GM19193 (cell line): ENCODE results near the gene CRTAP.

Experiments used
- POLR2A ChIP-seq: IDR thresholded peaks from 4 replicates; pipeline ENCODE4 v1.6.1; 2011; ENCODE audit not compliant: insufficient read depth, insufficient read length; ENCODE audit errors: extremely low read depth

CRTAP gene

DNA sequence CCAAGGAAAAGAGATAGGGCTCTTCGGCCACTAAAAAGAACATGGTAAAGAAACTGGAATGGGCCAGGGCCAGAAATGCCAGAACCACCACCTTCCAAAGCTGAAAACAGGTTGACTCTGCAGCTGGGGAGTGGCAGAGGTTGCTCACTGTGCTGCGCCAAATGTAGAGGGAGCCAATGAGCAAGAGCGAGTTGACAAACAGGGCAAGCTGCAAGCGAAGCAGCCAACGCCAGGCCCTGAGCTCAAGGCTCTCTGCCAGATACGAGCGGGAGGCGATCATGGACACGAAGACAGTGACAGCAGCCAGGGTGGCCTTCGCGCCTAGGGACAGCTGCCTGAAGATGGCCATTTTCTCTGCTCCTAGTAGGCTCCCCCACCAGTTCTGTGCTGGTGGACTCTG, 20.0 kb upstream of the CRTAP start:
- TF ChIP-seq POLR2A: no peak

DNA sequence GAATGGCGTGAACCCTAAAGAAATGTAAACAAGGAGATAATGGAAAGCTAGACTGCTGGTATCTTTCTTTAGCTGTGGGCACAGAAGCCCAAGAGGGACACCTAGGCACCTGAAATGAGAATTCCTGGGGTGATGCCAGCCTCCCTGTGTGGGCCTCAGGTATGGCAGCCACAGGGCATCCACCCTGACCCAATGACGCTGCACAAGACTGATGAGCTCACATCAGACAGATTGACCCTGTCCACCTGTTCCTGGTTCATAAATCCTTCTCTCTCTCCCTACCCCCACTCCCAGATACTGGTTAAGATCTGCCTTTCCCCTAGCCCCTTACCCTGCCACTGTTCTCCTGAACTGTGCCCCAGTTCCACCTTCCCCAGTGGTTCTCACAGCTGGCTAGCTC, 18.4 kb upstream of the CRTAP start:
- TF ChIP-seq POLR2A: no peak

DNA sequence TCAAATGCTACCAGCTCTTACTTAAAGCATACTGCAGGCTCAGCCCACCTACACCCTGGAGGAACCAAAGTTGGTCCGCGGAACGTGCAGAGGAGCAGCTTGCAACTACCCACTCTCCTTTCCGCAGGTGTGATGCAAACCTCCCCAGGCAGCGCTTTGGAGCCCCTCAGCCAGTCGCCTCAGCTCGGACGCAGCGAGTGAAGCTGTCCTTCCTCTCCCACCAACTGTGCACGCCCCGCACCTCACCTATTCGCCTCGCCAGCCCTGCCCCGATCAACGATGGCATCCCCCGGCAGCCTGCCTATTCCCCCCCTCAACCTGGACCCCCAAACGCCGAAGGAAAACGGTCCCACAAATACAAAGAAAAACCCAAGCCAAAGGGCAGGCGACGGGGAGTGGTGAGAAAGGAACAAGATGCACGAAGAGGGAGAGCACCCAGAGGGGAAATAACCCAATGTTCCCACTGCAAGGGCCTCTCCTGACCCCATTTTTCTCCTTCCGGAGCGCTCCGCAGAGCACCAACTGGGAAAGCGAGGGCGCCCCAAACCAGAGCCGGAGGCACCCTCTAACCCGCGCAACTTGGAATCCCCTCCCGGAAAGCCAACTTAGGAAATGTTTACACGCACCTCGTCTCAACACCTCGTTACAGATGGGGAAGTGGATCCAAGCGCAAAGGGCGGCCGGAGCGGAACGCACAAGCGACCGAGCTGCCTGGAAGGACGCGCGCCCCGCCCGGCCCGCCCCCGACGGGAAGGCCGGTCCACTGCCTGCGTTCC, 17.5 kb upstream of the CRTAP start:
- no peak for TF ChIP-seq POLR2A

DNA sequence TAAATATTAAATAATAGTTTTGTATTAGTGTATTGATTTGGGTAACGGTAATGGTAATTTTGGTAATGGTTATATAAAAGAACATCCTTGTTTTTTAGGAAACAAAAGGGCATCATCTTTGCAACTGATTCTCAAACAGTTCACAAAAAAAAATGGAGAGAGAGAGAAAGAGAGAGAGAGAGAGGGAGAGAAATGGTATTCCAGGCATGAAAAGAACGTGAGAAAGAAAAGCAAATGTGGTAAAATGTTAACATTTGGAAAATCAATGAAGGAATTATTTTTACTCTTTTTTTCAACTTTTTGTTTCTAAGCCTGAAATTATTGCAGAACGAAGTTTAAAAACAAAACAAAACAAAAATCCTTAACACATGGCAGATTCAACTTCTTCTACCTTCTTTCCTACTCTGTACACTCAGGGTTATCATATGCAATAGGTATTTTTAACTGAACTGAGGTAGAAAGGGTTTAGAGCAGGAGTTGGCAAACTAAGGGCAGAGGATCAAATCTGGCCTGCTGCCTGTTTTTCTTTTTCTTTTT, 14.6 kb upstream of the CRTAP start:
- TF ChIP-seq POLR2A: no peak

DNA sequence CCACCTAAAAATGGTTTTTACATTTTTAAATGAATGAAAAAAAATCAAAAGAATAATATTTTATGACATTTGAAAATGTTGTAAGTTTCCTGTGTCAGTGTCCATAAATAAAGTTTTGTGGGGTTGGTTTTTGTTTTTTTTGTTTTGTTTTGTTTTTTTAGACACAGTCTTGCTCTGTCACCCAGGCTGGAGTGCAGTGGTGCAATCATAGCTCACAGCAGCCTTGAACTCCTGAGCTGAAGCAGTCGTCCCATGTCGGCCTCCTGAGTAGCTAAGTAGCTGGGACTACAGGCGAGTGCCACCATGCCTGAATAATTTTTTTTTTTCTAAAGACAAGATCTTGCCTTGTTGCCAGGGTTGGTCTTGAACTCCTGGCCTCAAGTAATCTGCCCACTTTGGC, 14.1 kb upstream of the CRTAP start:
- no peak for TF ChIP-seq POLR2A

DNA sequence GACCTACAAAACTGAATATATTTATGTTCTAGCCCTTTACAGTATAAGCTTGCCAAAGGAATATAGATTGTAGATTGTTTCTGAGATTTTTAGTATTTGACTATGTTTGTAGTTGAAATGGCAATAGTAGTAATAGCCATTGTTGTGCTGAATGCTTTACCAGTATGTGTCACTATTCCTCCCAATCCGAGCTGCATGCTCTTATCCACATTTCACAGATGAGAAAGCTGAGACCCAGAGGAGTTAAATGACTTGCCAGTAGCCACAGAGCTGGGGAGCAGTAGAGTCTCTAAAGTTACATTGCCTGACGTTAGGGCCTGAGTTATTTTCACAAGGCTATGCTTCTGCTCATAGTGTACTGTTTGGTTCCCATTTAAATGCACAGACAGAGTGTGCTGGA, 13.6 kb upstream of the CRTAP start:
- TF ChIP-seq POLR2A: no peak

DNA sequence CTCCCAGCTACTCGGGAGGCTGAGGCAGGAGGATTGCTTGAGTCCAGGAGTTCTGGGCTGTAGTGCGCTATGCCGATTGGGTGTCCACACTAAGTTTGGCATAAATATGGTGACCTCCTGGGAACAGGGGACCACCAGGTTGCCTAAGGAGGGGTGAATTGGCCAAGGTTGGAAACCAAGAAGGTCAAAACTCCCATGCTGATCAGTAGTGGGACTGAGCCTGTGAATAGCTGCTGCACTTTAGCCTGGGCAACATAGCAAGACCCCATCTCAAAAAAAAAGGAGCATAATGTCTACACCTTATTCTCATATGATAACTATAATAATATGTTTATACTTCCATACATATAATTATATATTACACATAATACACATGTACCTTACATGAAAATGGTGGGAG, 10.8 kb upstream of the CRTAP start:
- no peak for TF ChIP-seq POLR2A

DNA sequence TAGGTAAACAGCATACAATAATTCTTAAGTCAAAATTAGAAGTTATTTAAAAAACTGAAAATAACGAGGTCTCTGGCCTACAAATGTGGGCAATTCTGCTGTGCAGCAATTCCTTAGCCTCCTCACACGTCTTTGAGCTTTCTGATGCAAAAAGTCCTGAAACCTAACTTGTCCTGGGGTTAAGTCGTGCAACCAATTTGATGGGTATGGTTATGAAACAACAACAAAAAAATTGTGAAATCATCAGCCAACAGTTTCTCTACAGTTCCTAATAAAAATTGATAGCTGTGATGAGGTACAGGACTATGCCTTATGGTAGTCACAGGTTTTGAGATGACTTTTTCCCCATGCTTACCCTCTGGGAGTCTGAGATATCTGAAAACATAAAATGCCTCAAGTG, 10.3 kb upstream of the CRTAP start:
- TF ChIP-seq POLR2A: no peak

DNA sequence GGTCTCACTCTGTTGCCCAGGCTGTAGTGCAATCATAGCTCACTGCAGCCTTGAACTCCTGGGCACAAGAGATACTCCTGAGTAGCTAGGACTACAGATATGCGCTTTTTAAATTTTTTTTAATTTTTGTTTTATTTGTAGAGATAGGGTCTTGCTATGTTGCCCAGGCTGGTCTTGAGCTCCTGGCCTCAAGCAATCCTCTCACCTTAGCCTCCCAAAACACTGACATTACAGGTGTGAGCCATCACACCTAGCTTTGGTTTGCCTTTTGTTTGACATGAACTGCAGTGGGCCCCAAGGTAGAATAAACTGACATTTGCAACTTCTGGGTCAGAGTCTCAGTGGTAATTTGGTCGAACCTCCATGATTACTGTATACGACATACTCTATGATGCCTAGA, 9.0 kb upstream of the CRTAP start:
- TF ChIP-seq POLR2A: no peak

DNA sequence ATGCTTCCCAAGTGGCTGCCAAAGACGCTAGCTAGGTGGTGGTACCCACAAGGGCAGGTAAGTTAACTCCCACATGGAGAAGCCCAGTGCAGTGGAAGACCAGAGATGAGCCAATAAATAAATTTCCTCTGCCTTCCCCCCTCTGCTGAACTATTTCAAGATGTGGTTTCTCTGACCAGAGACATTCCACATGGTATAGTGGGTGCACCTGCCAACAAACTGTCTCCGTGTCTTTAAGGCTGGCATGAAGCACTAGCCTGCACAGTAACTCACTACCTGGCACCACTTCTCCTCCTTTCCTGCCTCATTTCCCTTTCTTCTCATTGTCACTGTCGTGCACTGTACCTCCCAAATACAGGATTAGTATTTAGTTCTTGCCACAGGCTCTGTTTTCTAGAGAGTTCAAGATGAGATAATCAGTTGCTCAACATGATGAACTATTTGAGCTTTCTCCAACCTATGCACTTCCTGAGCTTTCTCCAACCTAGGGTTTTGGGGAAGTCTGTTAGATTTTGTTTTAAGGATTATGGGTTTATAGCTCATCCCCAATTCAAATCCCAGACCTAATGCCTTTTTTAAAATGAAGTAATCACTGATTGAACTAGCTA, 8.4 kb upstream of the CRTAP start:
- TF ChIP-seq POLR2A: no peak

DNA sequence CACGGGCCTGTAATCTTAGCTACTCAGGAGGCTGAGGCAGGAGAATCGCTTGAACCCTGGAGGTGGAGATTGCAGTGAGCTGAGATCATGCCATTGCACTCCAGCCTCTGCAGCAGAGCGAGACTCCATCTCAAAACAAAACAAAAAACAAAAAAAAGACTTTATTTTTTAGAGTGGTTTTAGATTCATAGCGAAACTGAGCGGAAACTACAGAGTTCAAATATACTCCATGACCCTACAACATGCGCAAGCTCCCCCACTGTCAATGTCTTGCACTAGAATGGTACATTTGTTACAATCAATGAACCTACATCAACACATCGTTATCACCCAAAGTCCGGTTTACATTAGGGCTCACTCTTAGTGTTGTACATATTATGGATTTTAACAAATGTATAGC, 2.2 kb upstream of the CRTAP start:
- TF ChIP-seq POLR2A: no peak

DNA sequence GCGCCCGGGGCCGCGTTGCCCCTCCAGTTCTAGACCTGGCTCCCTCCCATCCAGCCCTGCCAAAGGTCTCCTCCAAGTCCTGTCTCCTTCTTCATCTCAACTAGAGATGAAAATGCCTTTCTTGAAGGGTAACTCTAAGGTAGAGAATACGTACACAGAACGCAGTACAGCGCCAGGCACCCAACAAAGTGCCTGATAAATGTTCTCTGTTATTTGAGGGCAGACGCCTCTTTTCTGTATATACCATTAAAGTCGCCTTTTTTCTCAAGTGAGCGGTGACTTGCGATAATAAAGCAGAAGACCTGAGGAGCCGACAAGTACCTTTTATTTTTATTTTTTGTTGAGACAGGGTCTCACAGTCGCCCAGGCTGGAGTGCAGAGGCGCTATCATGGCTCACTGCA, 809 bp downstream of the CRTAP start:
- TF ChIP-seq POLR2A: no peak

DNA sequence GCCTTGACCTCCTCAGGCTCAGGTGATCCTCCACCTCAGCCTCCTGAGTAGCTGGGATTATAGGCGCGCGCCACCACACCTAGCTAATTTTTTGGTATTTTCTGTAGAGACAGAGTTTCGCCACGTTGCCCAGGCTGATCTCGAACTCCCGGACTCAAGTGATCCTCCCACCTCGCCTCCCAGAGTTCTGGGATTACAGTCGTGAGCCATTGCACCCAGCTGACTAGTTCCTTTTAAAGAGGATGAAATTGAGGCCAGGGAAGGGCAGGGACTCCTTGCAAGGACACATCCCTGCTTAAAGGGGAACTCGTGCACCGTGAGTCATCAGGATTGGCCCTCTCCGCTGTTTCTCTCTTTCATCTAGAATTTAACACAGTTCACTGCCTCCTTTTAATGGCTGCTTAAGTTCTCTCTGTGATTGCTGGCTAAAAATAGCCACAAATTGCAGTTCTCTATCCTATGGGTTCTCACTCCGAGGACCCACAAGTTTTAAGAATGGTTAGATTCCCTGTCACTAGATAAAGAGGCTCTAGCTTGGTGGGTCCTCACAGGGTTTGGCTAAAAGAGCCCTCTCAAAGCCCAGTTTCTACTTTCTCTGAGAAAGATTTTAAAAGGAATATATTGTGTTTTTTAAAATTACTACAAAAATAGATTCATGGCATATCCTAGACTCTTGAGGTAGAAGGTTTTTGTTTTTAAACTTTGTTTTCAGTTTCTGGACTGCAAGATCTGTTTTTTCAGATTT, 1.4 kb downstream of the CRTAP start:
- TF ChIP-seq POLR2A: no peak

DNA sequence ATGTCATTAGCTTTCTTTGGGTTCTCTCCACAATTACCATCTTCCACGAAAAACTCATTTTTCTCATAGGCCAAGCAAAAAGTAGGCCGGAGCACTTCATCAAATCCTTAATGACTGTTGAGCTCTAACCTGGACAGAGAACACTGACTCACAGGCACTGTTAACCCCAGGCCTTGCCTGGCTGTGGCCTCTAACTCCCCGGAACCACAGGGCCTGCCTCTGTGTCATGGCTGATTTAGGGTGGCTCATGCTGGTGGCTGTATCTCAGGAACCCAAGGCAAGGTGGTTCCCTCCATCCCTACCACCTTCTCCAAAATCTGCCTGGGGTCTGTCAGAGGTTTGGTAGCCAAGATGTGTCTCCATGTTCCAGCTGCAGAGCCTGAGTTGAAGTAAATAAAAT, 3.6 kb downstream of the CRTAP start:
- no peak for TF ChIP-seq POLR2A

DNA sequence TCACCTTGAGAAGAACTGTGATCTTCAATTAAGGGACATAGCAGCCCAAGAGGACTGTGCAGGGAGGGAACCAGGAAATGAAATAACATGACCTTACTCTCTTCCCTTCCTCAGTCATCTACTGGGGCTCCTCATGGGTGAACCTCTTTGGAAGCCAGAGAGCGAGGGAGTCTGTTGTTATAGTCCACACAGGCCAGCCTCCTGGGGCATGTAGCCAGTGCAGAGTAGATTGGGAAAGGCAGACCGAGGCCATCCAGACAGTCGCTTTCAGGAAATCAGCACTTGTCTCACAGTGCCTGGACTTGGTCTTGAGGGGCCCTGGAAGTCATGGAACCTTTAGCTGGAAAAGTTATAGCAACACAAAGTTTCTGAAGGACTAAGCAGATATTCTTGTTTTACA, 6.1 kb downstream of the CRTAP start:
- no peak for TF ChIP-seq POLR2A

DNA sequence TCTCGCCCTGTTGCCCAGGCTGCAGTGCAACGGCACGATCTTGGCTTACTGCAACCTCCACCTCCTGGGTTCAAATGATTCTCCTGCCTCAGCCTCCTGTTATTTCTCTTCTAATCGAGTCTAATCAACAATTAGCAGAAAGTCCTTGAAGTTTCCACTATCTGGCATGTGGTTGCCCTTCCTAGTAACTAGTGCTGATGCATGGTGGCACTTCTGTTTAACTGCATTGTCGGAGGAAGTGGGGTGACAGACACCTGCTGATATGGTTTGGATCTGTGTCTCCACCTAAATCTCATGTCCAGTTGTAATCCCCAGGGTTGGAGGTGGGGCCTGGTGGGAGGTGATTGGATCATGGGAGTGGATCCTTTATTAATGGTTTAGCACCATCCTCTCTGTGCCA, 9.2 kb downstream of the CRTAP start:
- TF ChIP-seq POLR2A: no peak
